CD4-positive, alpha-beta T cell treated with Interleukin-6 at 100 ng/mL for 8 hours (primary cell): Measurements from ENCODE around the gene TYMP.

Source experiments
- DNase-seq: peaks from one replicate; pipeline ENCODE4 v3.0.0-alpha.2; 2020; ENCODE audit warnings: mixed read lengths, low spot score

TYMP gene

GRCh38 chr22:50505276-50505775, 24.5 kb downstream of the TYMP start:
- DNase-seq: no peak

DNA sequence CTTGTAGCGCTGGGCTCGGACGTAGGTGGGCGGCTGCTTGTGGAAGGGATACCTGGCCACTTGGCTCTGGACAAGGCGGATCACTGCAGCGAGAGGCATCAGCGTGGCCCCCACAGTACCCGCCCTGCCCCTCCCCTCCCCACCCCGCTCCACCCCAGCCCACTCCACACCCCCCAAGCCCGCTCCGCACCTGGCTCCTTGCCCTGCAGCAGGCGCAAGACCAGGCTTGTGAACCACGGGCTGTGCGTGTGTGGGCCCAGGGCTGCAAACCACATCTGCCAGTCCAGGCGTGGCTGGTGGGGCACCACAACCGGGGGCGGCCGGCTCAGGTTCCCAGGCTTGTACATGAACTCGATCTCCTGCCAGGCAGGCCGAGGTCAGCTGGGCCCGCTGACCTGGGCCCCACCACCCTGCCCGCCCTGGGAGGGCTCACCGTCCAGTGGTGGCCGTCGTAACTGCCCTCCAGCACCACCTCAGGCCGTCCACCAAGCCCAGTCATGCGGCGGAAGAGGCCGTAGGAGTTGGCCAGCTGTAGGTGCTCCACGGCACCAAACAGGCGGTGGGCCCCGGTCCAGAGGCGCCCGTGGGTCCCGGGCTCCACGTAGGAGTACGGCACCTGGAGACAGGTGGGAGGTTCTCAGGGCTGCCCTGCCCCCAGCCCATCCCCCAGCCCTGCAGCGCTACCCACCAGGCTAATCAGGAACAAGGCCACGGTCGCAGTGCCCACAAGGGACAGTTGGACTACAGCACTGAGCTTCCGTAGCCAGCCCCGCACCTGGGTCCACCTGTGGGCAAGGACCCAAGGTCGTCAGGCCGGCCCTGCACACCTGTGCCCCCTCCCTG, 25.2 kb downstream of the TYMP start:
- DNase-seq: no peak

GRCh38 chr22:50503475-50504145, 26.2 kb downstream of the TYMP start:
- no peak for DNase-seq

DNA sequence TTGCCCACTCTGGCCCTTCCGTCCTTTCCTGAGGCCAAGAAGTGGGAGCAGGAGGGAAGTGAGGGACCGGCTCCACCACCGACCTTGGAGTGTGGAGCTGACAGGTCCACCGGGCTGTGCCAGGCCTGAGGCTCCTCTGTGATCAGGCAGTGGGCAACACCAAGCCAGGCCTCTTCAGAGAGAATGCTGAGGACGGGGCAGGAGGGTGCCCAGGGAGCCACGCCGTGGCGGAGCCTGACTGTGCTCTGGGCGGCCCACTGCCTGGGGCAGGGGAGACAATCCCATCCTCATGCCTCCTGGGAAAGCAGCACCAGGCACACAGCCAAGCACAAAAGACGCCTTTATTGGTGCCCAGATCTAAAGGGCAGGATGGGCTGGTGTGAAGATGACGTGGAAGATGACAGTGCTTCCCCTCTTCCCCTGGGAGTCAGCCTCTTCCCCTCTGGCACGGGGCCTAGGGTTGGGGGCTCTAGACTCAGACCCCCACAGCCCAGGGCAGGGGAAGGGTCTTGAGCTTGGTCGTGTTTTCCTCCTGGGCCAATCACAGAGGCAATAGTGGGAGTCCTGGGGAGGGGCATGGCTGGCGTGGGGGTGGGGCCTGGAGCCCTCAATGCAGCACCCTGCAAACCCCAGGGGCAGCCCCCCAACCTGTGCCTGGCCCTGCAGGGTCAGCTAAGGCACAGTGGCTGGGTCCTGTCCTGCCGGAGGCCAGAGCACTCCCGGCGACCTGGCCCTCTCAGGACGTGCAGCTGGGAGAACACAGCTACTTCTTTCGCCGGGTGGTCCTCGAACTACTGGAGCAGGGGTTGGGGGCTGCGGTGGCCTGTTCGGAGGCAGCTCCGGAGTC, 27.0 kb downstream of the TYMP start:
- DNase-seq: no peak

GRCh38 chr22:50502096-50502495, 27.7 kb downstream of the TYMP start:
- DNase-seq: no peak

- DNase-seq: no peak
These were observed 29.4 kb downstream of the TYMP start for GRCh38 chr22:50500452-50500851.

DNA sequence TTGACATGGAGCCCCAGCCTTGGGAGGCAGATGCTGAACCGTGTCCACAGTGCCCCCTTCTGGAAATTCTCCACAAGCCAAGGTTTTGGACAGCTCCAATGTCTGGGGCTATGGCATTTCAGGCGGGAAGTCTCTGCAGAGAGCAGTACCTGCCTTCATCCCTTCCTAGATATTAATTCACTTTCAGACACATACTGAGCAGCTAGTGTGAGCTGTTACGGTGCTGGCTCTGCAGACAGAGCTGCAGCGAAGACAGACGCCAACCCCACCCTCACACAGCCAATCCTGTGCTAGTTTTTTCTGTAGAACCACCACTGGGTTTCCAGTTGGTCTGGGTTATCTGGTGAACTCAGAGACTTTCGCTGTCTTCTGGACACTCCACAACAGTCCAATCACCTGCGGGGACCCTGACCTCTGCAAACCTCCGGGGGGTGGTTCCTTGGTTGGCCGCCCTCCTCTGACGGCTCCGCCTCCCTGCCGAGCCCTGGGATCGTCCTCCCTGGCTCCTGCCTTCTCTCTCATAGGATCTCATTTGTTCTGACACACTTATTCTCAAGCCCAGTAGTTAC, 31.4 kb downstream of the TYMP start:
- DNase-seq: peak; percentile 76

DNA sequence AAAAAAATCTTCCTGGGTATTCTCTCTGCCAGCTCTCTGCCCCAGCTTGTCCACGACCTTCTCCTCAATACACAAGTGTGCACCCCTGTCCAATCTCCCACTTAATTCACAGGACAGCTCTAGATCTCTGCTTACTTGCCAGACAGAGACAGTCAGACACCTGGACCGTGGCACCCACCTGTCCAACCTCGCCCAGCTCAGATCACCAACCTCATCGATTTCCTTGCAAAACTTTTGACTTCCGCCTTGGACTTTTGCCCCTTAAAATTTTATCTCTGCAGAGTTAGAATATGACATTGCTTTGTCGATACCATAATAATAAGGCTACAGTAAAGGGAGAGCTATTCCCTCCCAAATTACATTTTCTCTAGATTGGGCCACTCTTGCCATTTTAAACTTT, 32.7 kb downstream of the TYMP start:
- DNase-seq: no peak

DNA sequence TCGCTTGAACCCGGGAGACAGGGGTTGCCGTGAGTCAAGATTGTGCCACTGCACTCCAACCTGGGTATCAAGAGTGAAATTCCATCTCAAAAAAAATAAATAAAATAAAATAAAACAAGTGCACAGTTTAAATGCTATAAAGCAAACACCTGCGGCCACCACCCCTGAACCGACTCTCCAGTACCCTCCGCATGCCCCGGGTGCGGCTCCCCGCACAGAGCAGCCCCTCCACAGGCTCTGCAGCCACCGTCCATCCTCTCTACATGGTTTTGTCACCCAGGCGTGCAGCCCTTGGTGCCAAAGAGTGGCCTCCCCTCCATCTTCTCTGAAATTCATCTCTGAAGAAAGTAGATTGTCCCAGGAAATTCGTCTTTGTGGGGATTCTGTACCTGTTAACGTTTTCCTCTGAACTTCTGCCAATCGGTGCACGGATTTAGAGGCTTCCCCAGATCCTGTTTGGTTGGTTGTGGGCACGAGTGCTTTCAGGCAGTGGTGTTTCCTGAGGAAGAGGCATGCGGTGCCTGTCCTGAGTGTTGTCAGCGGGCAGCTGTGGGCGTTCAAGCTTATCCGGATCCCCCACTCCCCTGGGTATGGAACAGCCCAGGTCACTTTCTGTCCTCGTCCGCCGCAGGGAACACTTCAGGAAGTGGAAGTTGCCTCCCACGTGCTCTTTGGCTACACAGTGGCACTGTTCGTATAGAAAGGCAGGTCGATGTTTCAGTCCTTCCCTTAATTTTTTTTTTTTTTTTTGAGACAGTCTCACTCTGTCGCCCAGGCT, 39.1 kb downstream of the TYMP start:
- no peak for DNase-seq

DNA sequence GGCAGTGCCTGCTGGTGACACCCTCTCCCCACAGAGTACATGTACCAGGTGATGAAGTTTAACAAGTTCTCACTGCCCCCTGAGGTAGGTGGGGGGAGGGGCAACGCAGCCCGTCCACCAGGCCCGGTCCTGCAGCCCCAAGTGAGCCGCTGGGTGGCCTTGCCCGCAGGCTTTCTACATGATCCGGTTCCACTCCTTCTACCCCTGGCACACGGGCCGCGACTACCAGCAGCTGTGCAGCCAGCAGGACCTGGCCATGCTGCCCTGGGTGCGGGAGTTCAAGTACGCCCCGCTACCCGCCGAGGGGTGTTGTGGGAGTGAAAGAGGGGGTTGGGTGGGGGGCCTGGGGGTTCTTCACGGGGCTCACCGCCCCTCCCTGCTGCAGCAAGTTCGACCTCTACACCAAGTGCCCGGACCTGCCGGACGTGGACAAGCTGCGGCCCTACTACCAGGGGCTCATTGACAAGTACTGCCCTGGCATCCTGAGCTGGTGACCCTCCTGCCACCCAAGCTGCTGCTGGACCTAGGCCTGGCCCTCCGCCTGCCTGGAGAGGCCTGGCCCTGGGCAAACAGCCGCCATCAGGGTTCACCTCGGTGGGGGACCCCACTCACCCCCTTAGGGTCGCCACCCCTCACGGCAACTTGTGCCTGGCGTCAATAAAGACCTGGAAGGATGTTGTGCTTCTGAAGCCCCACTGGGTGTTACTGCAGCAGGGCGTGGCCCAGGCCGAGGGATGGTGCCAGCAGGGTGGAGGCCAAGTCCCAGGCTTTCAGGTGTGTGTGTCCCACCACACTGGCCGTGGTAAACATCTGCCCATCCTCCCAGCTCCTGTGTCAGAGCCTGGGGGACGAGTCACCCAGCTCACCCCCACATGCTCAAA, 40.2 kb downstream of the TYMP start:
- no peak for DNase-seq

GRCh38 chr22:50488886-50489285, 40.9 kb downstream of the TYMP start:
- DNase-seq: no peak

- no peak for DNase-seq
These were observed 41.7 kb downstream of the TYMP start for GRCh38 chr22:50488006-50488677.

GRCh38 chr22:50487290-50488005, 42.4 kb downstream of the TYMP start:
- DNase-seq: no peak

- DNase-seq: no peak
These were observed 43.1 kb downstream of the TYMP start, which contains the start of gene MIOX for GRCh38 chr22:50486561-50487289. Gene MIOX (plus strand): TSS chr22:50486859. CDS start chr22:50486898, 39 bp downstream.

DNA sequence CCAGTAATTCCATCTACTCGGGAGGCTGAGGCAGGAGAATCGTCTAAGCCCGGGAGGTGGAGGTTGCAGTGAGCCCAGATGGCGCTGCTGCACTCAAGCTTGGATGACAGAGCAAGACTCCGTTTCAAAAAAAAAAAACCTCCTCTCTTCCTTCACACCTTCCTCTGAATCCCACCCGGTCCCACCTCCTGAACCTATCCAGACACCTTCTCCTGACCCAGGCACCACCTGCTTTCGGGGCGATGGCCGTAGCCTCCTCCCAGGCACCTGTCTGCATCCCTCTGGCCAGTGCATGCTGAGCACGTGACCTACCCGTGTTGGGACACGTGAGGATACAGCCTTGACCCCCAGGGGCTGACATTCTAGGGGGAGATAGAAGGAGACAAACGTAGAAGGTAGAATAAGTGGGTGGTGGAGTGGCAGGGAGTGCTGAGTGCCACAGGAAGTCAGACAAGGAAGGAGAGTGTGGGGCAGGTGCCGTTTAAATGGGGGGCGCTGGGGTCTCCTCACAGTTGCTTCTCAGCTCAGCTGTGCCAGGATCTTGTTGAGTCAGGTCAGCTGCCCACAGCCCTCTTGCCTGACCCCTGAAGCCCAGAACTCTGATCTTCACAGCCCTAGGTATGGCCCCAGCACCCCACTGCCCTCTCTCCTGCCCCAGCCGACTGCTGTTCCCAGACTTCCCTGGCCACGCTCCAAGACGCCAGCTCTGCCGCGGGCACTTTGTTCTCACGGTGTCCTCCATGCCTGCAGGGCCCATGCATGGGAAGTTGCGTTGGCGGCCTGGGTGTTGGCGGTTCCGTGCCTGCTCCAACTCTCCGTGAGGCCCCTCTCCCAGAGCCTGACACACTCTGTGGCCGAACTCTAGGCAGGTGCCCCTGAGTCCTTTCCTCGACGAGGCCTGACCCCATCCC, 44.3 kb downstream of the TYMP start:
- DNase-seq: no peak

- no peak for DNase-seq
These were observed 45.6 kb downstream of the TYMP start for GRCh38 chr22:50483977-50484853.
